HG02970 (cell line): ENCODE data around the gene MIOS.
"Not testable (repeated sequence)": the region's sequence is repeated elsewhere in the genome, so short reads cannot be mapped to it uniquely, and the experiment has no call there.

Source experiments
- ATAC-seq: cut with Tn5 transposase; IDR thresholded peaks from one replicate; pipeline ENCODE4 v1.9.1; 2021; ENCODE audit warnings: mild to moderate bottlenecking, moderate library complexity, moderate number of reproducible peaks; ENCODE audit not compliant: unreplicated experiment, low FRiP score

MIOS gene

DNA sequence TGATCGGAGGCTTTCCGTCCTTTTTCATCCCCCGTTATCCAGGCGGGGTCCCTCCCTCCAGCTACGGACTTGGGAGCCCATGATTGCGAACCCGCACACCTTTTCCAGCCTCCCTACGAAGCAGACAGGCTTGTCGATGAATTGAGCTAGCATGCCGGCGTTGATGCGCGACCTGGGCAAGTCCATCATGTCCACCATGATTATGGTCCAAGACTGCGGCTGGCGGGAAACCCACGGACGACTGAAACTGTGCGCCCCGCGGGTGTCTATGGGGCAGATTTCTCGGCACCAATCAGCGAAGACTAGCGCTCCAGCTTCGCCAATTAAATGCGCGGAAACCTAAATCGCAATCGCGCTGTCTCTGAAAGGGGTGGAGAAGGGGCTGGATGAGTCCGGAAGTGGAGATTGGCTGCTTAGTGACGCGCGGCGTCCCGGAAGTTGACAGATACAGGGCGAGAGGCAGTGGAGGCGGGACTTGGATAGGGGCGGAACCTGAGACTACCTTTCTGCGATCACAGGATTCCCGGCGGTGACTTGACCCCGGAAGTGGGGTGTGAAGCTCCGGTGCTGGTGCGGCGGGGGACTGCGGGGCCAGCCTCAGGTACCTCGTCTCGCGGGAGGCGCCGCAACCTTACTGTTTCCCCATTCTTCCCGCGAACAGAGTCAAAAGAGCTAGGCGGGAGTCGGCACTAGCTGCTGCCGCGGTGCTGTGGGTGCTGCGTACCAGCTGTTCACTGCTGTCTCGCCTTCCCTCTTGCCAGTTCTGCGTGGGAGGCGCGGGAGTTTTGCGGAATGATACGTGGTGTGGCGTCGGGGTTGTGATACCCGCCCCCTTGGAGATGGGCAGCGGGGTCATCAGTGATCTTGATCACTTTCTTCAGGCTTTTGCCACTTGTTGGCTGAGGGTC is 73.8 kb downstream of the MIOS start, which contains the start of gene UMAD1:
Gene UMAD1, plus strand, starts transcription at position 532 of the 908 bp plus-strand sequence. CDS start 32,620 bp downstream, outside the sequence.
- ATAC-seq = peak; percentile 98

DNA sequence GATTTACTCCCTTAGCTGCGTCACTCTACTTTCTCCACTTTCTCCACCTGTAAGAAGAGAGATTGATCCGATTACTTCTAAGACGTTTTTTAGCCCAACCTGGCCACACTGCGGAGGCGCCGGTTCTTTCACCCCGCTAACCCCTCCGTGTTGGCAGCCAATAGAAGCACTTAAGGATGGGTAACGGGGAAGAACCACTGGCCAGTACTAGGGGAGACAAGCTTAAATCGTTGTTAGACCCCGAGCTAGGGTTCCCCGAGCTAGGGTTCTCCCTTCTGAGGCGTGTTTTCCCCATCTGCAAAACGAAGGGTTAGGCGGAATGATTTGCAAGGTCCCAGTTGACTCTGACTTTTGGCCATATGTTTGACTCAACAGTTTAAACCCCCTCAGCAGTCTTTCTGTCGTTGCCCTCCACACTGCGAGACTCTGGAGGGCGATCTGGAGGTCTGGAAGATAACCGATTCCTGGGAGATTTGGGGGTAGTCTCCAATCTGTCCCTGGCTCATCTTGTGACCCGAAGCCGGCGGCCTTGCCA is 74.5 kb downstream of the MIOS start:
- ATAC-seq = peak; percentile 10

DNA sequence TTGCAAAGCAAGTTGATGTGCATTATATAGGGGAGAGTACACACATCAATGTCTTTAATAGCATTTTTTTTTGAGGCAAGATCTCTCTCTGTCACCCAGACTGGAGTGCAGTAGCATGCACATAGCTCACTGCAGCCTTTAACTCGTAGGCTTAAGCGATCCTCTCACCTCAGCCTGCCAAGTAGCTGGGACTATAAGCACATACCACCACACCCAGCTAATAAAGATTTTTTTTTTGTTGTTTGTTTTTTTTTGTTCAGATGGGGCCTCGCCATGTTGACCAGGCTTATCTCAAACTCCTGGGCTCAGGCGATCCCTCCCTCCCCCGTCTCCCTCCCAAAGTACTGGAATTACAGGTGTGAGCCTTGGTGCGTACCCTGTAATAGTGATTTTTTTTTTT is 75.4 kb downstream of the MIOS start:
- ATAC-seq = no peak

DNA sequence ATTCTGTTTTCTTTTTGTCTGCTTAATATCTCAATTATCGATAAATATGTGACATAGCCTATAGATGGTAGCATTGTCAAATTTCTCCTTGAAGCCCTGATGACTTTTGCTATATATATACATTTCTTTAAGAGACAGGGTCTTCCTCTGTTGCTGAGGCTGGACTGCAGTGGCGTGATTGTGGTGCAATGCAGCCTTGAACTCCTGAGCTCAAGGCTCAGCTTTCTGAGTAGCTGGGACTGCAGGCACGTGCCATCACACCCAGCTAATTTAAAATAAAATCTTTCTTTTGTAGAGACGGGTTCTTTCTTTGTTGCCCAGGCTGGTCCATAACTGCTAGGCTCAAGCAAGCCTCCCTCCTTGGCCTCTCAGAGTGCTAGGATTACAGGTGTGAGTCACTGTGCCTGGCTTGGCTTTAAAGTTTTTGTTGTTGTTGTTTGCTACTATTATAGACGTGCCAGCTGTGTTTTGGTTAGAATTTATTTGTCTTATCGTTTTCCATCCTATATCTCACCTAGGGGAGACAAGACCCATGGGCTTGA is 80.9 kb downstream of the MIOS start:
- ATAC-seq = no peak

DNA sequence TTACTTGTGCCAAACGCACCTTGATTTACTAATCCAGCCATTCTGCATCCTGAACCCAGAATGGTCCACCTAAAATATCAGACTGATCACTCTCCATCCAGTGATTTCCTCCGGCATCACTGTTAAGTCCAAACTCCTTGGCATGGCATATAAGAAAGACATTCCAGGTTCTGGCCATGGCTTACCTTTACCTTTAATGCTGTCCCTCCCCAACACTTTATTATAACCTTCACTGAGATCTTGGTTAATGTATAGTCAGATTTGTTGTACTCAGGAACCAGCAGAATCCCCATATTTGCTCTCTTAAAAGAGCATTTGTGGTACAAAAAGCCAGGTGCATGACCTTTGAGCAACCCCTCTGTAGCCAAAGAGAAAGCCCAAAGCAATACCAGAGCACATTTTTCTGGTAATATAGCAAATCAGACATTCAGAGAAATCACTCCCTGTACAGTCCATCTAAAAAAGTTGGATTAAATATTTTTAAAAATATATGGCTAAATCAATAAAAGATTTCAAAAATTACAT is 84.1 kb downstream of the MIOS start:
- ATAC-seq = no peak

DNA sequence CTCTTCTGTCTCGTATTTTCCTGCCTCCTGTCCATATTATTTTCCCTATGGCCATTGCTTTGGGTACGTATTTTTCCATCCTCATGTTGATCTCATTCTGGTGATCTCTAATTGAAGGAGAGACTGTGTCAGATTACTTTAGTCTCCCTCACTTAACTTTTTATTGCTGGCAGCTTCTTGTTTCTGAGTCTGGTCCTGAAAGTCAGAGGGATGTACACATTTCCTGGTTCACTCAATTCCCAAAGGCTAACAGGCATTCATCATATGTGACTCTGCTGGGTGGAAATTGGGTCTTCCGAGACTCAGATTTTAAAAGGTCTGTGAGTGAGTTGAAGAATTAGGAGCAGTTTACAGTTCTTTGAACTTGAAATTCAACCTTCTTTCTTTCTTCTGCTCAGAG is 84.8 kb downstream of the MIOS start:
- no peak for ATAC-seq

DNA sequence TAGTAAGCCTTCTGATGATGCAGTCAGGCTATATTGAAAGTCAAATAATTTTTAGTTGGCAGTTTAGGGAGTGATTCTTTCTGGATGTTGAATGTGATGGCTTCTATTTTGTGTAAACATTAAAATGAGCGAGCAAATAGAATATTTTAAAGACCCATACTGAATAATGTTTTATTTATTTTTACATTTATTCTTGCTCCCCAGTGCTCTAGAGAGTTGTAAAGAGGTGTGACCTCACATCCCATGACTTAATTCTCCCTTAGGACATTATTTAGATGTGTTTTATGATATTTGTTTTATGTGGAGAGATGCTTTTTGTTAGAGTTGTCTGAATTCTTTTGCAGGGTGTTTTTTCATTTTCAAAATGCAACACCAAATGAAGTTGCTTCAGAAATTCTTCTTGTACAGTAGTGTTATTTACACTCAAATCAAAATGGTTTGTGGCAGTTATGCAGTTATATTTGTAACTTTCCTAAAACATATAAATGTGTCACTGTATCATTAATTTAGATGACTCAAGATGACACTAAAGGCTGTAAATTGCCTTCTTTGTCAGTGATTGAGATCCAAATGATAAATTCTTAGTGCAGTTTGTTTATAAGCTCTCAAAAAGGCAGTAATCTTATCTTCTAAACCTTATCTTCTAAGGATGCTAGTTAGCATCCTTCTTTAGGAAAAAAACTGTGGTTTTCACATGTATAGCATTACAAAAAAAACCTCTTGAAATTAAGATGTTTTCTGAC is 86.3 kb downstream of the MIOS start:
- no peak for ATAC-seq

DNA sequence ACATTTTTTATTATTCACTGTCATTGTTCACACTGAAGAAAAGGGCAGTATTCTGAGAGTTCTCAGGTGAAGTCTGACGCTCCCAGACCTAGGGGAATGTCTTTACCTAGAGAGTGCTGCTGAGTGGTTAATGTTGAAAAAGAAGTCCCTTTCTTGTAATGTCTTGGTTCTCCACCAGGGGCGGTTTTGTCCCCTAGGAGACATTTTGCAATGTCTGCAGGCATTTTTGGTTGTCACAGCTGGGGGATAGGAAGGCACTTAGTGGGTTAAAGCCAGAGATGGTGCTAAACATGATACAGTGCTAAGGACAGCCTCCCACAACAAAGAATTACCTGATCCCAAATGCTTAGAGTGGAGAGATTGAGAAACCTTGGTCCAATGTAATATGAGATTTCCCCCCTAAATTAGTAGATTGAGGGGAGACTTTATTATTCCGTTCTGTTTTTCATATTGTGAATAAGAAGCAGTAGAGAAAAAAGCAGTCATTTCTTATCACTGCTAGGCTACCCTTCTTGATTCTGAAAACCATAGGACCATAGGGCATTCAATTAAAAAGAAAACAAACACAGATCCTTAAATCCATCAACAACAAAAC is 87.0 kb downstream of the MIOS start:
- ATAC-seq = no peak

DNA sequence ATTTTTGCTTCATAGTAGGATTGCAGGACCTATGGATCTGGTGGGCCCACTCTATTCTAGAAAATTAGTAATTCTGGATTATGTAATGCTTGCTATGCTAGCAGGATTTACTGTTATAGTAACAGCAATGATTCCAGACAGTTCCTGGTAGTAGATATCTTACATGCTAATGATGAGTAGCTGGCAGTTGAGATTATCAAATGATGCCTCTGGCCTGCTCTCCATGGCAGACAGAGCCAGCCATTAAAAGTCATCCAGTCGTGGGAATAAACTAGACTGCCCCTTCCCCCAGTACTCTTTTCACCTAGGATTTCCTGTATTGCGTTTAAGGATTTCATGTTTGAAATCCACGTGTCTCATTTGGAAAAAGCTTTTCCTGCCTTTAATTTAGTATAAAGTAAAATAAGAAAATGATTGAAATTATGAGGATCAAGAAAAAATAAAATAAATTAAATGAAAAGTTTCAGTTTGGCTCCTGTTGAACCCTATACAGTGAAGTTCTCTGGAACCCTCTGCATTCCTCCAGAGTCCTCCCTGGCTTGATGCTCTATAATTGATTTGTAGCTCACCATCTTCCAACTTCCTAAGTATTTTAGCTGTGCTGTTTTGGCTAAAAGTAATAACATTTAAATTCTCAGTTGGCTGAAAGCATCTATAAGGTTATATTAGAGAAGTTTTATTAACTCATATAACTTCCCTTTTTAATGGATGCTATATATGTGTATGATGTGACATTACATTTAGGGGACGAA is 88.5 kb downstream of the MIOS start:
- no peak for ATAC-seq

DNA sequence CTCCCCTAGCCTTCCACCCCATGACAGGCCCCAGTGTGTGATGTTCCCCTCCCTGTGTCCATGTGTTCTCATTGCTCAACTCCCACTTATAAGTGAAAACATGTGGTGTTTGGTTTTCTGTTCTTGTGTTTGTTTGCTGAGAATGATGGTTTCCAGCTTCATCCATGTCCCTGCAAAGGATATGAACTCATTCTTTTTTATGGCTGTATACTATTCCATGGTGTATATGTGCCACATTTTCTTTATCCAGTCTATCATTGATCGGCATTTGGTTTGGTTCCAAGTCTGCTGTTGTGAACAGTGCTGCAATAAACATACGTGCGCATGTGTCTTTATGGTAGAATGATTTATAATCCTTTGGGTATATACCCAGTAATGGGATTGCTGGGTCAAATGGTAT is 89.8 kb downstream of the MIOS start:
- not testable (repeated sequence) for ATAC-seq
